Endothelial cell of umbilical vein (primary cell): Measurements from ENCODE around the gene ADGRG3. TPM values are rescaled to one million over a fixed set of nuclear protein-coding genes. Genes with fewer than 3 reads are reported as not detected.

Experiments used
- BruUV-seq: library from RNA; stranded (reverse); fragments of 400-500 nt; replicated peaks from 2 replicates; lab custom pipeline; 2021; lab: Mats Ljungman, UMichigan
- CTCF ChIA-PET: fragments of 300-600, 350-600 bp; sonication (Branson Sonifier 250); formaldehyde crosslinking; loops from one replicate; lab custom pipeline; 2021; ENCODE audit warnings: antibody characterized with exemption, inconsistent platforms; lab: Charles Lee
- POLR2A ChIA-PET: fragments of 300-600, 350-600 bp; sonication (Branson Sonifier 250); formaldehyde crosslinking; loops from one replicate; lab custom pipeline; 2021; ENCODE audit warnings: antibody characterized with exemption, inconsistent platforms; lab: Charles Lee
- DNase-seq: peaks from one replicate; pipeline ENCODE4 v3.0.0-alpha.2; 2011; ENCODE audit warnings: low read depth, low spot score
- FAIRE-seq: peaks from 2 replicates; lab custom pipeline; 2011; peaks lifted over from hg19 to GRCh38; lab: Jason Lieb, UNC
- H2AFZ ChIP-seq: 2 replicates; pipeline ENCODE4 v1.6.0; 2012; ENCODE audit warnings: low read depth, low read length, control low read depth, inconsistent platforms
- H3K27ac ChIP-seq: 2 replicates; pipeline ENCODE4 v1.5.1; 2011; ENCODE audit warnings: low read depth, mild to moderate bottlenecking, control low read depth, low read length, moderate library complexity; ENCODE audit not compliant: insufficient read depth
- H3K27me3 ChIP-seq, 2 experiments: 2 replicates each; pipeline versions ENCODE4 v1.6.0 to v1.6.1; 2011; ENCODE audit warnings: low read length in 2 of 2, mixed read lengths in 1 of 2; ENCODE audit not compliant: control insufficient read depth in 2 of 2, insufficient read depth in 2 of 2
- H3K36me3 ChIP-seq, 2 experiments: 2 replicates in 1 of 2; 3 replicates in 1 of 2; pipeline ENCODE4 v1.5.1; 2011; ENCODE audit warnings: low read length in 2 of 2, mild to moderate bottlenecking in 1 of 2, moderate library complexity in 1 of 2; ENCODE audit not compliant: control insufficient read depth in 2 of 2, insufficient read depth in 2 of 2; ENCODE audit errors: extremely low read depth in 1 of 2
- H3K4me1 ChIP-seq: 3 replicates; pipeline ENCODE4 v1.5.1; 2011; ENCODE audit warnings: mild to moderate bottlenecking, low read length; ENCODE audit not compliant: control insufficient read depth, insufficient read depth; ENCODE audit errors: extremely low read depth
- H3K4me2 ChIP-seq: 2 replicates; pipeline ENCODE4 v1.6.1; 2011; ENCODE audit warnings: low read length, control low read depth, mixed read lengths; ENCODE audit not compliant: insufficient read depth
- H3K4me3 ChIP-seq, 3 experiments: fragments of 200-600 bp in 1 of 3; sonication (generic), shearing (Covaris generic) in 1 of 3; replicated peaks in 1 of 3; 2 replicates each; pipeline ENCODE4 v1.5.1; 2011 to 2016; ENCODE audit warnings: control low read depth in 3 of 3, low read length in 3 of 3, mild to moderate bottlenecking in 2 of 3, inconsistent platforms in 1 of 3, low read depth in 1 of 3, moderate library complexity in 1 of 3; ENCODE audit not compliant: insufficient read depth in 1 of 3
- H3K79me2 ChIP-seq: 2 replicates; pipeline ENCODE4 v1.6.0; 2012; ENCODE audit warnings: low read length, inconsistent platforms; ENCODE audit not compliant: control insufficient read depth, insufficient read depth
- H3K9ac ChIP-seq: replicated peaks from 2 replicates; pipeline ENCODE3; 2011; ENCODE audit warnings: low read length, control low read depth; ENCODE audit not compliant: insufficient read depth; ENCODE audit errors: extremely low read depth
- H3K9me1 ChIP-seq: replicated peaks from 3 replicates; pipeline ENCODE4 v1.6.0; 2011; ENCODE audit warnings: mild to moderate bottlenecking, low read length; ENCODE audit not compliant: control insufficient read depth, insufficient read depth; ENCODE audit errors: extremely low read depth
- H3K9me3 ChIP-seq: replicated peaks from 2 replicates; pipeline ENCODE4 v1.5.1; 2012; ENCODE audit warnings: low read length, inconsistent platforms; ENCODE audit not compliant: control insufficient read depth, insufficient read depth
- H4K20me1 ChIP-seq: replicated peaks from 2 replicates; pipeline ENCODE3; 2011; ENCODE audit warnings: mild to moderate bottlenecking, low read length; ENCODE audit not compliant: control insufficient read depth, insufficient read depth; ENCODE audit errors: extremely low read depth
- EZH2 ChIP-seq: IDR thresholded peaks from 2 replicates; pipeline ENCODE4 v1.6.1; 2012; ENCODE audit warnings: borderline replicate concordance, low read depth, mild to moderate bottlenecking, moderate library complexity, low read length, inconsistent platforms; ENCODE audit not compliant: severe bottlenecking
- FOS ChIP-seq: IDR thresholded peaks from 2 replicates; pipeline ENCODE4 v1.6.1; 2011; ENCODE audit warnings: mild to moderate bottlenecking, low read length, moderate library complexity, borderline replicate concordance; ENCODE audit not compliant: insufficient read depth
- GATA2 ChIP-seq: IDR thresholded peaks from 2 replicates; pipeline ENCODE4 v1.7.0; 2011; ENCODE audit warnings: low read depth, mild to moderate bottlenecking, moderate library complexity, mixed read lengths, low read length; ENCODE audit not compliant: insufficient read length, insufficient read depth
- JUN ChIP-seq: IDR thresholded peaks from 2 replicates; pipeline ENCODE4 v1.6.1; 2011; ENCODE audit warnings: borderline replicate concordance, low read depth; ENCODE audit not compliant: insufficient read length, insufficient read depth
- MYC ChIP-seq: IDR thresholded peaks from one replicate; pipeline ENCODE4 v1.6.1; 2011; ENCODE audit warnings: mild to moderate bottlenecking, low read depth, low read length
- POLR2A ChIP-seq: IDR thresholded peaks from 2 replicates; pipeline ENCODE4 v1.6.1; 2012; ENCODE audit warnings: low read depth, mild to moderate bottlenecking, control low read depth, low read length
- POLR2AphosphoS5 ChIP-seq: IDR thresholded peaks from 2 replicates; pipeline ENCODE4 v1.6.1; 2012; ENCODE audit warnings: low read depth, mild to moderate bottlenecking, control low read depth, low read length, moderate library complexity; ENCODE audit not compliant: insufficient read depth
- dilution Hi-C: fragments of 300-500 bp; cut with MboI; formaldehyde crosslinking; loops from one replicate; pipeline ENCODE4 v1.15.0; 2019; ENCODE audit warnings: low sequenced_read_pairs; ENCODE audit not compliant: extremely low pct_ligation_motif_present
- intact Hi-C: fragments of 100-400 bp; cut with micrococcal nuclease; formaldehyde crosslinking; loops from one replicate; pipeline ENCODE4 v1.10.0; 2022
- polyA plus RNA-seq, 4 experiments: library from polyadenylated mRNA; depleted of rRNA in 3 of 4; stranded (reverse) in 3 of 4; unstranded in 1 of 4; fragments of >200 nt; gene quantifications; 2 replicates each; pipeline versions ENCODE4 v1.2.1 to v1.2.3, GENCODE V29; 2011 to 2012; ENCODE audit warnings: missing spikeins in 1 of 4
- total RNA-seq: library from RNA; stranded (reverse); gene quantifications from 2 replicates; pipeline ENCODE4 v1.2.3, GENCODE V29; 2021
- TF ChIP-seq, protein P1 (sequence below): IDR thresholded peaks from 2 replicates; pipeline ENCODE4 v1.6.1; 2011; ENCODE audit not compliant: insufficient read depth, insufficient read length
- TF ChIP-seq, protein P2 (sequence below), 2 donors: IDR thresholded peaks; 1 replicate in 1 of 2; 2 replicates in 1 of 2; pipeline ENCODE4 v1.5.1; 2011; ENCODE audit warnings: low read length in 2 of 2, mild to moderate bottlenecking in 2 of 2, moderate library complexity in 2 of 2, control low read depth in 1 of 2, inconsistent platforms in 1 of 2, low read depth in 1 of 2; ENCODE audit not compliant: insufficient read depth in 1 of 2; ENCODE audit errors: extremely low read depth in 1 of 2

The ADGRG3 gene
- total and polyA plus RNA-seq, 2 donors (not counting 3 experiments of a cell fraction or from before 2014, with no cell fraction given), result not detected

DNA sequence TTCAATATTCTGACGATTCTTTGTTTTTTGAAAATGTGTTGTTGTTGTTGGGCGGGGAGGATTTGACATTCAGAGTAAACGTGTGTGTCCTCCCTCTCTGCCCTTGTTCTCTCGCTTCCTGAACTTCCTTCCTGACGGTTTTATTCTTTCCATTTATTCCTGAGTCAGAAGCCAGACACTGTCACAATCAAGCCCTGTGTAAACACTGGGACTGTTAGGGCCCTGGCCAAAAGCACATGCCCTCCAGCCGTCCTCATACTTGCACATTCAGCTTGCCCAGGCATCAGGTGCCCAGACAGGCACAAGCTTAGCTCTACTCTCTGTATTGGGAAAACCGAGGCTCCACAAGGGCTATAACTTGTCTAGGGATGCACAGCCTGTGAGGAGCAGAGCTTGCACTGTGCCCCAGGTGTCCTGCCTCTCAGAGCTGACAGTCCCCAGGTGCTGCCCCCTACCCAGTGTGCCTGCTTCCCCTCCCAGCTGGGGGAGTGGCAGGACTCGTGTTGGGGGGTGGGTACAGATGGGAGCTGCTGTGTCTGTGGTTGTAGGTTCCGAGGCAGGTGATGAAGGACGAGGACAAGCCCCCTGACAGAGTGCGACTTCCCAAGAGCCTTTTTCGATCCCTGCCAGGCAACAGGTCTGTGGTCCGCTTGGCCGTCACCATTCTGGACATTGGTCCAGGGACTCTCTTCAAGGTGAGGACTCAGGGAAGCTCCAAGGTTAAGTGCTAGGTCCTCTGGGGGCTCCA lies 9.7 kb downstream of the ADGRG3 start:
- DNase-seq (no peak), FAIRE-seq (peak; percentile 50)
- Histone ChIP-seq H3K9me1 (no peaks in the 10 kb centered on the region), H3K4me2 (no peak overlapping the region), H3K27ac (no peak overlapping the region), H3K4me3 (no peak overlapping the region), H3K36me3 (no peaks in the 10 kb centered on the region), H3K4me1 (peaks cover 7% of the 10 kb centered on the region), H3K9me3 (no peaks in the 10 kb centered on the region), H3K9ac (no peak overlapping the region), H2AFZ (no peak overlapping the region), H3K27me3 (peaks cover 6 to 10% of the 10 kb centered on the region in 2 experiments), H3K79me2 (no peaks in the 10 kb centered on the region), H4K20me1 (no peaks in the 10 kb centered on the region)
- no TSS peak for BruUV-seq
- dilution Hi-C loops, result no loop called here
- CTCF ChIA-PET, result interaction anchor here (1.2 kb wide), 1 partner anchor 102 kb away, joined by 3 read pairs; no protein-coding TSS in a partner anchor
- intact Hi-C loops, result no loop called here
- TF ChIP-seq EZH2 (no peak), POLR2A (no peak), GATA2 (no peak), FOS (no peak), JUN (no peak)
- TF ChIP-seq, protein P1, sequence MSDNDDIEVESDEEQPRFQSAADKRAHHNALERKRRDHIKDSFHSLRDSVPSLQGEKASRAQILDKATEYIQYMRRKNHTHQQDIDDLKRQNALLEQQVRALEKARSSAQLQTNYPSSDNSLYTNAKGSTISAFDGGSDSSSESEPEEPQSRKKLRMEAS, result no peak
- POLR2A ChIA-PET, result interaction anchor here (0.6 kb wide), 1 partner anchor 31 kb away, joined by 5 read pairs; no protein-coding TSS in a partner anchor

DNA sequence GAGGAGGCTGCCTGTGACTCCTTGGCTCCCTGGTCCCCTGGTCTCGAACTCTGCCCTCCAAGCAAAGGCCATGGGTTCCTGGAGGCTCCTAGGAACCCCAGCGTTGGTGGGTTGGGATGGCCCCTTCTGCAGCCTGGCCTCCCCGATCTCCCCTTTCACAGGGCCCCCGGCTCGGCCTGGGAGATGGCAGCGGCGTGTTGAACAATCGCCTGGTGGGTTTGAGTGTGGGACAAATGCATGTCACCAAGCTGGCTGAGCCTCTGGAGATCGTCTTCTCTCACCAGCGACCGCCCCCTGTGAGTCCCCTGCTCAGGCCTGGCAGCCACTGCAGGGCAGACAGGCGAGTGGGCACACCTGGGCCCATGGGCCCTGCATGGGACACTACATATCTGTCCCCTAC lies 10.9 kb downstream of the ADGRG3 start:
- dilution Hi-C loops (no loop called here), intact Hi-C loops (no loop called here)

More for the DNA sequence above, 10.9 kb downstream of the ADGRG3 start:
- Histone ChIP-seq H3K4me1 (peaks cover 7% of the 10 kb centered on the region), H3K79me2 (no peaks in the 10 kb centered on the region), H3K4me2 (no peak overlapping the region), H3K36me3 (no peaks in the 10 kb centered on the region), H3K9me3 (no peaks in the 10 kb centered on the region), H4K20me1 (no peaks in the 10 kb centered on the region), H3K27me3 (peaks cover 0 to 2% of the 10 kb centered on the region in 2 experiments), H3K4me3 (no peak overlapping the region), H2AFZ (no peak overlapping the region), H3K9ac (no peak overlapping the region), H3K27ac (no peak overlapping the region), H3K9me1 (no peaks in the 10 kb centered on the region)
- no peak for DNase-seq
- BruUV-seq, result no TSS peak
- FAIRE-seq, result no peak
- POLR2A ChIA-PET, result no interaction called here
- CTCF ChIA-PET, result no interaction called here
- TF ChIP-seq MYC (no peak), EZH2 (no peak), FOS (no peak), GATA2 (no peak), POLR2AphosphoS5 (no peak), POLR2A (no peak), JUN (no peak)
- TF ChIP-seq, protein P1, result no peak
- TF ChIP-seq, protein P2, sequence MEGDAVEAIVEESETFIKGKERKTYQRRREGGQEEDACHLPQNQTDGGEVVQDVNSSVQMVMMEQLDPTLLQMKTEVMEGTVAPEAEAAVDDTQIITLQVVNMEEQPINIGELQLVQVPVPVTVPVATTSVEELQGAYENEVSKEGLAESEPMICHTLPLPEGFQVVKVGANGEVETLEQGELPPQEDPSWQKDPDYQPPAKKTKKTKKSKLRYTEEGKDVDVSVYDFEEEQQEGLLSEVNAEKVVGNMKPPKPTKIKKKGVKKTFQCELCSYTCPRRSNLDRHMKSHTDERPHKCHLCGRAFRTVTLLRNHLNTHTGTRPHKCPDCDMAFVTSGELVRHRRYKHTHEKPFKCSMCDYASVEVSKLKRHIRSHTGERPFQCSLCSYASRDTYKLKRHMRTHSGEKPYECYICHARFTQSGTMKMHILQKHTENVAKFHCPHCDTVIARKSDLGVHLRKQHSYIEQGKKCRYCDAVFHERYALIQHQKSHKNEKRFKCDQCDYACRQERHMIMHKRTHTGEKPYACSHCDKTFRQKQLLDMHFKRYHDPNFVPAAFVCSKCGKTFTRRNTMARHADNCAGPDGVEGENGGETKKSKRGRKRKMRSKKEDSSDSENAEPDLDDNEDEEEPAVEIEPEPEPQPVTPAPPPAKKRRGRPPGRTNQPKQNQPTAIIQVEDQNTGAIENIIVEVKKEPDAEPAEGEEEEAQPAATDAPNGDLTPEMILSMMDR (IDR thresholded peaks at IDR 0.05; ENCODE audit: extremely low read depth in 1 of 2, insufficient read depth in 1 of 2, low read depth in 1 of 2, low read length in 2 of 2), result no peak
